ENCODE data around the gene MCOLN1. TPM values are rescaled to one million over a fixed set of nuclear protein-coding genes. Genes with fewer than 3 reads are reported as not detected.
"Not testable (repeated sequence)": the region's sequence is repeated elsewhere in the genome, so short reads cannot be mapped to it uniquely, and the experiment has no call there.

MCOLN1 gene
- total RNA-seq, 1 experiment from 2014 or later, result 13.1 TPM

DNA sequence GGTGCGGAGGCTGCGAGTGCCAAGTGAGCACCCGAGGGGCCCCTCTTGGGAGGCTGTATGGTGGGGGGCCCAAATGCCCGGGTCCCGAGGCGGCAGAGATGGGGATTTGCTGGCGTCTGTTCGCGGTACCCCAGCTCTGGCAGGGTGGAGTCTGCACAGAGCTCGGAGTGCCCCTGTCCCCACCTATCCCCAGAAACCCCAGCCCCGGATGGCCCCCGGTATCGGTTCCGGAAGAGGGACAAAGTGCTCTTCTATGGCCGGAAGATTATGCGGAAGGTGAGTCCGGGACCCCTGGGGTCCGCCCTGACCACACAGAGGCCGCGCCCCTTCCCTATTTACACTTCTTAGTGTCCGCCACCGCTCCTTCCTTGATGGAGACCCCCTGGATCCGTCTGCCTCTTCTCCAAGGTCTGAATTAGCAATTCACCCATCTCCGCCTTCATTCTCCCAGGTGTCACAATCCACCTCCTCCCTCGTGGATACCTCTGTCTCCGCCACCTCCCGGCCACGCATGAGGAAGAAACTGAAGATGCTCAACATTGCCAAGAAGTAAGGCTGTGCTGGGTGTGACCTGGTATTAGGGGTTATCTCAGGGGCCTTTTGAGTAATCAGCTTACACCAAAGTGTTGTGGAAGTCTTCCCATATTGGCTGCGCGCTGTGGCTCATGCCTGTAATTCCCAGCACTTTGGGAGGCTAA lies 13.7 kb downstream of the MCOLN1 start:
- CTCF ChIA-PET, result no interaction called here
- TF ChIP-seq, protein P1, sequence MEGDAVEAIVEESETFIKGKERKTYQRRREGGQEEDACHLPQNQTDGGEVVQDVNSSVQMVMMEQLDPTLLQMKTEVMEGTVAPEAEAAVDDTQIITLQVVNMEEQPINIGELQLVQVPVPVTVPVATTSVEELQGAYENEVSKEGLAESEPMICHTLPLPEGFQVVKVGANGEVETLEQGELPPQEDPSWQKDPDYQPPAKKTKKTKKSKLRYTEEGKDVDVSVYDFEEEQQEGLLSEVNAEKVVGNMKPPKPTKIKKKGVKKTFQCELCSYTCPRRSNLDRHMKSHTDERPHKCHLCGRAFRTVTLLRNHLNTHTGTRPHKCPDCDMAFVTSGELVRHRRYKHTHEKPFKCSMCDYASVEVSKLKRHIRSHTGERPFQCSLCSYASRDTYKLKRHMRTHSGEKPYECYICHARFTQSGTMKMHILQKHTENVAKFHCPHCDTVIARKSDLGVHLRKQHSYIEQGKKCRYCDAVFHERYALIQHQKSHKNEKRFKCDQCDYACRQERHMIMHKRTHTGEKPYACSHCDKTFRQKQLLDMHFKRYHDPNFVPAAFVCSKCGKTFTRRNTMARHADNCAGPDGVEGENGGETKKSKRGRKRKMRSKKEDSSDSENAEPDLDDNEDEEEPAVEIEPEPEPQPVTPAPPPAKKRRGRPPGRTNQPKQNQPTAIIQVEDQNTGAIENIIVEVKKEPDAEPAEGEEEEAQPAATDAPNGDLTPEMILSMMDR (IDR thresholded peaks at IDR 0.05; ENCODE audit: unreplicated experiment), result no peak
- no peaks in the 10 kb centered on the region for H3K27me3 Mint-ChIP-seq (ENCODE audit: unreplicated experiment)
- intact Hi-C loops (cut with micrococcal nuclease; ENCODE audit: unreplicated experiment), result no loop called here
- peaks cover 27% of the 10 kb centered on the region for H3K36me3 Mint-ChIP-seq (ENCODE audit: insufficient read depth, unreplicated experiment)
- H3K4me1 Mint-ChIP-seq (ENCODE audit: low read depth, unreplicated experiment), result no peaks in the 10 kb centered on the region
- H3K9me3 Mint-ChIP-seq (ENCODE audit: low read depth, unreplicated experiment), result no peaks in the 10 kb centered on the region
- peak overlapping the region; percentile 66 for H3K27ac Mint-ChIP-seq (ENCODE audit: unreplicated experiment)
- BruUV-seq (replicated peaks), result TSS peak; percentile 20
- H3K4me3 Mint-ChIP-seq (ENCODE audit: low read depth, unreplicated experiment), result peak overlapping the region; percentile 85
- no peak for DNase-seq

DNA sequence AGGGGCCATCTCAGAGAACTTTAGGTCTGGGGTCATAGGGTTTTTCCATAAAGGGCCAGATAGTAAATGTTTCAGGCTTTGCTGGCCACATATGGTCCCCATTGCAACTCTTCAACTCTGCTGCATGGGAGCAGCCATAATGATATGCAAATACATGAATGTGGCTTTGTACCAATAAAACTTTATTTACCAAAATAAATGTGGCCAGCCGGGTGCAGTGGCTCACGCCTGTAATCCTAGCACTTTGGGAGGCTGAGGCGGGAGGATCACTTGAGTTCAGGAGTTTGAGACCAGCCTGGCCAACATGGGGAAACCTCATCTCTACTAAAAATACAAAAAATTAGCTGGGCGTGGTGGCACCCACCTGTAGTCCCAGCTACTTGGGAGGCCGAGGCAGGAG lies 16.6 kb downstream of the MCOLN1 start:
- DNase-seq; CTCF ChIA-PET; H3K4me1 Mint-ChIP-seq (ENCODE audit: low read depth, unreplicated experiment); BruUV-seq (replicated peaks); H3K27me3 Mint-ChIP-seq (ENCODE audit: unreplicated experiment); intact Hi-C loops (cut with micrococcal nuclease; ENCODE audit: unreplicated experiment); H3K27ac Mint-ChIP-seq (ENCODE audit: unreplicated experiment); H3K4me3 Mint-ChIP-seq (ENCODE audit: low read depth, unreplicated experiment); H3K9me3 Mint-ChIP-seq (ENCODE audit: low read depth, unreplicated experiment): not testable (repeated sequence)
- peaks cover 27% of the 10 kb centered on the region for H3K36me3 Mint-ChIP-seq (ENCODE audit: insufficient read depth, unreplicated experiment)

DNA sequence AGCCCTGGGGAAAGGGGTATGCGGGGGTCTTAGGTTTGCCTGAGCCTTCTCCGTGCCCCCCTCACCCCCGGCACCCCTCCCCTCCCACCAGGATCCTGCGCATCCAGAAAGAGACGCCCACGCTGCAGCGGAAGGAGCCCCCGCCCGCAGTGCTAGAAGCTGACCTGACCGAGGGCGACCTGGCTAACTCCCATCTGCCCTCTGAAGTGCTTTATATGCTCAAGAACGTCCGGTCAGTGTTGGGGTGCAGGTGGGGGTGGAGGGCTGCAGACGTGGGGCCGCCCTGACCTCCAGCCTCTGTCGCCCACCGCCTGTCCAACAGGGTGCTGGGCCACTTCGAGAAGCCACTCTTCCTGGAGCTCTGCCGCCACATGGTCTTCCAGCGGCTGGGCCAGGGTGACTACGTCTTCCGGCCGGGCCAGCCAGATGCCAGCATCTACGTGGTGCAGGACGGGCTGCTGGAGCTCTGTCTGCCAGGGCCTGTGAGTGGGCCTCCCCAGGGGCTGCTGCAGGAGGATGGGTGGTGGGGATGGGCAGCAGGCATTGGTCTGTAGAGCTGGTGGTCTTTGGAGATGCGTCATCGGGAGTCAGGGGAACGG lies 17.5 kb downstream of the MCOLN1 start:
- H3K9me3 Mint-ChIP-seq (ENCODE audit: low read depth, unreplicated experiment), result no peaks in the 10 kb centered on the region
- no TSS peak for BruUV-seq (replicated peaks)
- DNase-seq, result no peak
- intact Hi-C loops (cut with micrococcal nuclease; ENCODE audit: unreplicated experiment), result no loop called here
- no peaks in the 10 kb centered on the region for H3K4me1 Mint-ChIP-seq (ENCODE audit: low read depth, unreplicated experiment)
- CTCF ChIA-PET, result no interaction called here
- no peak overlapping the region for H3K27ac Mint-ChIP-seq (ENCODE audit: unreplicated experiment)
- peaks cover 19% of the 10 kb centered on the region for H3K36me3 Mint-ChIP-seq (ENCODE audit: insufficient read depth, unreplicated experiment)
- no peak overlapping the region for H3K4me3 Mint-ChIP-seq (ENCODE audit: low read depth, unreplicated experiment)
- H3K27me3 Mint-ChIP-seq (ENCODE audit: unreplicated experiment), result no peaks in the 10 kb centered on the region
- TF ChIP-seq, protein P1 (IDR thresholded peaks at IDR 0.05; ENCODE audit: unreplicated experiment), result no peak

DNA sequence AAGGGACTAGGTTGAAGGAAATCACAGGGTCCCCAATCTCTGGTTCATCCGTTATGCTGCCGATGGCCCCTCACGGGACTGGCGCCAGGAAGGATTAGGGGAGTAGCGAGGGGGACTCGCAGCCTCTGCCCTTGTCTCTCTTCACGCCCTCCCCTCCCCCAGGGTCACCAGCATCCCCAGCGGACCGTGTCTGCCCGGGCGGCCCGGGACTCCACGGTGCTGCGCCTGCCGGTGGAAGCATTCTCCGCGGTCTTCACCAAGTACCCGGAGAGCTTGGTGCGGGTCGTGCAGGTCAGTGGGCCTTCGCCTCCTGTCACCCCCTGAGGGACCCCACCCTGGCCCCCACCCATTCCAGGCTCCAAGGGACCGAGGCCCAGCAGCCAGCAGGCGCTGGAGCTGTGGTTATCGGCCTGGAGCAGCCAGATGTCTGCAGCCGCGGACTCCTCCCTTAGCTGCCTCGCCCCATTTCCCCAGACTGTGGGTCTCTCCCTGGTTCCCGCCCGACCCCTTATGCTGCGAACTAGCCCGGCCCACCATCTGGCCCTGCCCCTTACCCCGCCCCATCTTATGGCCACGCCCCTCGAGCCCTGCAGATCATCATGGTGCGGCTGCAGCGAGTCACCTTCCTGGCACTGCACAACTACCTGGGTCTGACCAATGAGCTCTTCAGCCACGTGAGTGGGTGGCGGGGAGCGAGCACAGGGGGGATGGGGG lies 18.5 kb downstream of the MCOLN1 start:
- Mint-ChIP-seq H3K27ac (ENCODE audit: unreplicated experiment) (no peak overlapping the region), H3K9me3 (ENCODE audit: low read depth, unreplicated experiment) (no peaks in the 10 kb centered on the region), H3K4me3 (ENCODE audit: low read depth, unreplicated experiment) (no peak overlapping the region), H3K27me3 (ENCODE audit: unreplicated experiment) (no peaks in the 10 kb centered on the region), H3K4me1 (ENCODE audit: low read depth, unreplicated experiment) (no peaks in the 10 kb centered on the region), H3K36me3 (ENCODE audit: insufficient read depth, unreplicated experiment) (peaks cover 9% of the 10 kb centered on the region)
- intact Hi-C loops (cut with micrococcal nuclease; ENCODE audit: unreplicated experiment), result no loop called here
- TF ChIP-seq, protein P1 (IDR thresholded peaks at IDR 0.05; ENCODE audit: unreplicated experiment), result no peak
- CTCF ChIA-PET, result interaction anchor here (0.6 kb wide), 1 partner anchor 264 kb away, joined by 5 read pairs; no protein-coding TSS in a partner anchor
- no peak for DNase-seq
- BruUV-seq (replicated peaks), result no TSS peak
